IPS-18c (cell line): Measurements from ENCODE around the gene ANKS1A.

Source experiments
- H3K4me3 ChIP-seq: 2 replicates; pipeline ENCODE4 v1.7.0; 2013; ENCODE audit warnings: low read depth, mild to moderate bottlenecking, low read length, moderate library complexity; ENCODE audit not compliant: insufficient read depth
- H3K9me3 ChIP-seq: one replicate; pipeline ENCODE4 v1.6.1; 2013; ENCODE audit warnings: mild to moderate bottlenecking, low read length, moderate library complexity; ENCODE audit not compliant: control insufficient read depth, insufficient read depth

ANKS1A gene

GRCh38 chr6:35049156-35049735, 160.2 kb downstream of the ANKS1A start:
- Histone ChIP-seq H3K9me3 (no peaks in the 10 kb centered on the region), H3K4me3 (no peak overlapping the region)

- Histone ChIP-seq H3K4me3 (no peak overlapping the region), H3K9me3 (no peaks in the 10 kb centered on the region)
Measured at GRCh38 chr6:35049900-35050756, 161.1 kb downstream of the ANKS1A start.

- H3K4me3 ChIP-seq: no peak overlapping the region
- H3K9me3 ChIP-seq: no peaks in the 10 kb centered on the region
Measured at GRCh38 chr6:35050757-35051330, 161.8 kb downstream of the ANKS1A start.

- no peak overlapping the region for H3K4me3 ChIP-seq
- no peaks in the 10 kb centered on the region for H3K9me3 ChIP-seq
Measured at GRCh38 chr6:35051396-35051795, 162.3 kb downstream of the ANKS1A start.

- H3K9me3 ChIP-seq: no peaks in the 10 kb centered on the region
- no peak overlapping the region for H3K4me3 ChIP-seq
Measured at GRCh38 chr6:35051997-35052583, 163.0 kb downstream of the ANKS1A start.

GRCh38 chr6:35052694-35053565, 163.9 kb downstream of the ANKS1A start:
- no peaks in the 10 kb centered on the region for H3K9me3 ChIP-seq
- H3K4me3 ChIP-seq: no peak overlapping the region

- H3K9me3 ChIP-seq: no peaks in the 10 kb centered on the region
- H3K4me3 ChIP-seq: no peak overlapping the region
Measured at GRCh38 chr6:35053701-35054100, 164.6 kb downstream of the ANKS1A start.

GRCh38 chr6:35054106-35054742, 165.2 kb downstream of the ANKS1A start:
- no peak overlapping the region for H3K4me3 ChIP-seq
- H3K9me3 ChIP-seq: no peaks in the 10 kb centered on the region

GRCh38 chr6:35054743-35055130, 165.7 kb downstream of the ANKS1A start:
- Histone ChIP-seq H3K4me3 (no peak overlapping the region), H3K9me3 (no peaks in the 10 kb centered on the region)

GRCh38 chr6:35055891-35056290, 166.8 kb downstream of the ANKS1A start:
- Histone ChIP-seq H3K4me3 (no peak overlapping the region), H3K9me3 (no peaks in the 10 kb centered on the region)

- no peak overlapping the region for H3K4me3 ChIP-seq
- H3K9me3 ChIP-seq: no peaks in the 10 kb centered on the region
Measured at GRCh38 chr6:35056952-35057351, 167.9 kb downstream of the ANKS1A start.

GRCh38 chr6:35057449-35058357, 168.6 kb downstream of the ANKS1A start:
- no peaks in the 10 kb centered on the region for H3K9me3 ChIP-seq
- no peak overlapping the region for H3K4me3 ChIP-seq

- Histone ChIP-seq H3K4me3 (no peak overlapping the region), H3K9me3 (no peaks in the 10 kb centered on the region)
Measured at GRCh38 chr6:35058358-35058675, 169.3 kb downstream of the ANKS1A start.

GRCh38 chr6:35058865-35059522, 169.9 kb downstream of the ANKS1A start:
- Histone ChIP-seq H3K4me3 (no peak overlapping the region), H3K9me3 (no peaks in the 10 kb centered on the region)

GRCh38 chr6:35059596-35060345, 170.7 kb downstream of the ANKS1A start:
- Histone ChIP-seq H3K4me3 (no peak overlapping the region), H3K9me3 (no peaks in the 10 kb centered on the region)
